GM18858 (cell line): Measurements from ENCODE around the gene MAP3K12.
A peak's percentile ranks its signal among the peaks of the same experiment; 100 is the strongest.

Source experiments
- ATAC-seq: cut with Tn5 transposase; IDR thresholded peaks from one replicate; pipeline ENCODE4 v1.9.1; 2021; ENCODE audit not compliant: unreplicated experiment

Gene MAP3K12

DNA sequence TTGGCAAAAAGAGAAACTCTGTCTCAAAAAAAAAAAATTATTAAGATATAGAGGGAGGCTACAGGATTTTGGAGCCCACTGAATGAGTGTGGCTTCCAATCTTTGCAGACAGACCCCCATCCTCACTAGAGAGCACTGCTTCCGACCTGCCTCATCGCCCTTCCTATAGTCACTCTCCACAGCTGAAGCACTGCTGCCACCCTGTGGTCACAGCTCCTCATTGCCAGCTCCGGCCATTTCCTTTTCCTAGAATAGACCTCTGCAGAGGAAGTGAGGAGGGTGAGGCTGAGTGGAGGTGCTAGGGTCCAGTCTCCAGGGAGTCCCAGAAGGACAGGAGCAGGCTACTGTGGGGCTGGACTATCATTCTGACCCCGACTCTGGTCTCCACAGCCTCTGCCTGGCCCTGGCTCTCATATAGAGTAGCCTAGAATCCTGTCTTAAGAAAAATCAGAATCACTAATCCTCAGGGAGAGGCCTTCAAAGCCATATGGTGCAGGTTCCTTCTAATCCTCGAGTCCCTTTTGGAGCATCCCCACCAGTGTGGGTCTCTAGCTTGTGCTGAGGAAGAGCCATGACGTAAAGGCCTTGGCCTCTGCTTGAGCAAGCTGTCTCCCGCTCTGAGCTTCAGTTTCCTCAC, 9.4 kb upstream of the MAP3K12 start:
- ATAC-seq: peak; percentile 87

DNA sequence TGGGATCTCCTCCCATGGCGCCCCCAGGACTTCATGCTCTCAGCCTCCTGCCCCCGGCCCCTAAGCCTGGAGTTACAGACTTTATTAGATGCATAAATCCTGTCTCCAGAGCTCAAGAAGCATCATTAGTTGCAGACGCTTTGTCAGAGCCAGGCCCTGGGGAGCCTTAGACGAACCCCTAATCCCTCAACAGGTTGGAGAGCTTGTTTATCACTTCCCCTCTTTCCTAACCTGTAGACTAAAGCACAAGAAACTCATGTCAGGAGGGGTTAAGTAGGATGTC, 8.3 kb upstream of the MAP3K12 start:
- ATAC-seq: no peak

DNA sequence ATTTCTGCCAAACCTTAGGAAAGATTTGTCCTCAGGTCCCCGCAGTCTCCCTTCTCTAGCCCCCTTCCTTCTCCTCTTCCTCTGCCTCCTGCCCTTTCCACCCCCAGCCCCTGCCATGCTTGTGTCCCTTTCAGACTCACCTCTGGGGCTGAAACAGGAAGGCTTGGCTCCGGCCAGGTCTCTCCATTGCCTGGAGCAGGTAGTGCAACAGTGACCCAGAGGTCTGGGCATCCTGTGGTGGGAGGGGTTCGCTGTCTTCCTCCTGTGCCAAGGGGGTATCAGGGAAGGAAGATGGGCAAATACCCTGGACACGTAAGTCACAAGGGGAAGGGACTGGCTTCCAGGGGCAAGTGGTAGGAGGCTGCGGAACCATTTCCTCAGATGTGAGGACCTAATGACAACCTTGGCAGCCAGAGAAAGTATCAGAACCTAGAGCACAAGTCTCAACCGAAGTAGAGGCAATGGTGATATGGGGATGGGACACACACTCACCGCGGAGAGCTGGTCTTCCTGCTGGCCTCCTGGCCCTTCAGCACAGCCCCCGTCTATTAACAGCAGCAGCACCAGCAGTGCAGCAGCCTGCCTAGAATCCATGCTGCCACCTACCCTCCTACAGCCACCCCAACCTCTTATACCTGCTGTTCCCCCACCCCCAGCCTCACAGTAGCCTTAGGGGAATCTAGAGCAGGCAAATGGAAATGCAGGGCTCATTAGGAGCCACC, 7.8 kb upstream of the MAP3K12 start, which contains the start of gene NPFF:
Gene NPFF (minus strand): TSS at position 604 of the 722 bp plus-strand sequence. CDS start 10 bp downstream, at position 594.
- ATAC-seq: no peak

DNA sequence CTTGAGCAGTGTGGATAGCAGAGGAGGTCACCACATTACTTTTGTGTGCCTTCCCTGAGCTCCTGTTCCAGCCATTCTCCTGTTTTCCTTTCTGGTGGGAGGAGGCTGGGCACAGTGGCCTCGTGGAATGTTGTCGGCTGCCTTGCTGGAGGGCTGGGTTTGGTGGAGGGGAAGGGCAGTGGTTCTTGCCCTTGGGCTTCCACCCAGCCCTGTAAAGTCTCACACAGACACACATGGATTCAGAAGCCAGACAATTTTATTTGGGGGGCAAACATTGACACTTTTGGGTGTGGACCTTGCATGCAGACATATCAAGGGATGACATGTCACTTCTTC, 7.2 kb upstream of the MAP3K12 start:
- no peak for ATAC-seq

DNA sequence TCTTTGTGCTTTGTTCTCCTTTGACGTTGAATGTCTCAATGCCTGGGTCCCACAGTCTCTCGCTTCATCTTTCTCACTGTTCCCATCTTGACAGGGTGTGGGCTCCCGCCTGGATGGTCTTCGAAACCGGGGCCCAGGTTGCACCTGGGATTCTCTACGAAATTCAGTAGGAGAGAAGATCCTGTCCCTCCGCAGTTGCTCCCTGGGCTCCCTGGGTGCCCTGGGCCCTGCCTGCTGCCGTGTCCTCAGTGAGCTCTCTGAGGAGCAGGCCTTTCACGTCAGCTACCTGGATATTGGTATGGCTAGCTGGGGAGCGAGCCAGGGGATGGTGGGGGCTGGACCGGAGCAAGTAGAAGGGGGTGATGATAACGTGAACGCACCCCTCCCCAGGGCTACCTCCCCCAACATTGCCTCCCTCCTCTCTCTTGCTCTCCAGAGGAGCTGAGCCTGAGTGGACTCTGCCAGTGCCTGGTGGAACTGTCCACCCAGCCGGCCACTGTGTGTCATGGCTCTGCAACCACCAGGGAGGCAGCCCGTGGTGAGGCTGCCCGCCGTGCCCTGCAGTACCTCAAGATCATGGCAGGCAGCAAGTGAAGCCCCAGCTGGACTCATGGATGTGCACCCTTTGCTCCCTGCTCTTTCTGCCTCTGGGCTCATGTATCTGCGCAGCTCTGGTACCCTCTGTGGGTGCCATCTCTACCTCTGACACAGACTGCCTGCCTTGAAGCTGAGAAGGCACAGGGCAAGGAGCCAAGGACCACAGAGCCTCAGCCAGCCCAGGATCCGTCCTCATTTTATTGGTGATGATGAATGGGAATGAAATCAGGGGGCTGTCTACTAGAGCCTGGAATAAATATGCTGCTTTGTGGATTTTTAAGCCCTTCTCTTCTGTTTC, 6.5 kb upstream of the MAP3K12 start:
- no peak for ATAC-seq

DNA sequence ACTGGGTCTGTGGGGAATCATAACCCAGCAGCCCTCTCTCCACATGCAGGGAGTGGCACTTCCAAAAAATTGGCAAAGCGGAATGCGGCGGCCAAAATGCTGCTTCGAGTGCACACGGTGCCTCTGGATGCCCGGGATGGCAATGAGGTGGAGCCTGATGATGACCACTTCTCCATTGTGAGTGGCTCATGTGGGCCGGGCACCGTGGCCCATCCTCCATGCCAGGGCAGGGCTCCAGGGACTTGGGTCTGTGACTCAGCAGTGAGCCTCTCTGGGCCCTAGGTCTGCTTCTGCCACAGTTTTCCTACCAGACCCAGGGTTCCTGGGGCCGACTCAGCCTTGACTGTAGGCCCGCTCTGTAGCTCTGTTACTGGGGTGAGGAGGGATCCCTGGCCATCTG, 5.8 kb upstream of the MAP3K12 start:
- ATAC-seq: no peak

DNA sequence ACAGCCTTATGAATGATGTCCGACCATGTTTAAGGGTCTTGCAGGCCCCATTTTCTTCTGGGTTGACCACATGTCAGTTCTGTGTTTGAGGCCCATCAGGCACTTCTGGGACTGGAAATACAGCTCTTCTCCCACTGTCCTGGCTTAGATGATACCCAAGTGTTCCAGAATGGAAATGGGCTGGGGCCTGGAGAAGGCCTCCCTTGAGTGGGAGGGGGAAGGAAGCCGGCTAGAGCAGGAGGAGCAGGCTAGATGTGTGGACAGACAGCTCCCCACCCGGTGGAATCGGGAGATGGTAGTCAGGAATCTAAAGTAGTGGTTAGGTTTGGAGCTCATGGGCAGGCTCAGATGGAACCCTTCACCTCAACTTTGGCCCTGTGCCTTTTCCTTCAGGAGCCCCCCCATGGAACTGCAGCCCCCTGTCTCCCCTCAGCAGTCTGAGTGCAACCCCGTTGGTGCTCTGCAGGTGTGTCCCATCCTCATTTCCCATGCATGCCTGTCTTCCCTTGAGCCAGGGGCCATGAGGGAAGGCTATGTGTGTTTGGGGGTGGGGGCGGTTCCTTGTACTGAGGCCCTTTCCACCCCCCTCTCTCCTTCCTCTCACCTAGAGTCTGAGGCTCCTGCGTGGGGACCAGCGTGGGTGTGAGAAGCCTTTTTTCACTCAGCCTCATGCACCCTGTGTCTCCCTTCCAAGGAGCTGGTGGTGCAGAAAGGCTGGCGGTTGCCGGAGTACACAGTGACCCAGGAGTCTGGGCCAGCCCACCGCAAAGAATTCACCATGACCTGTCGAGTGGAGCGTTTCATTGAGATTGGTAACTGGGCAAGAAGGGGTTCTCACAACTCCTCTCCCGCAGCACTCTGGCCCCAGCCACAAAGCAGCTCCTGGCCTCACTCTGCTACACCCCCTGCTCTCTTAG, 5.0 kb upstream of the MAP3K12 start:
- no peak for ATAC-seq

DNA sequence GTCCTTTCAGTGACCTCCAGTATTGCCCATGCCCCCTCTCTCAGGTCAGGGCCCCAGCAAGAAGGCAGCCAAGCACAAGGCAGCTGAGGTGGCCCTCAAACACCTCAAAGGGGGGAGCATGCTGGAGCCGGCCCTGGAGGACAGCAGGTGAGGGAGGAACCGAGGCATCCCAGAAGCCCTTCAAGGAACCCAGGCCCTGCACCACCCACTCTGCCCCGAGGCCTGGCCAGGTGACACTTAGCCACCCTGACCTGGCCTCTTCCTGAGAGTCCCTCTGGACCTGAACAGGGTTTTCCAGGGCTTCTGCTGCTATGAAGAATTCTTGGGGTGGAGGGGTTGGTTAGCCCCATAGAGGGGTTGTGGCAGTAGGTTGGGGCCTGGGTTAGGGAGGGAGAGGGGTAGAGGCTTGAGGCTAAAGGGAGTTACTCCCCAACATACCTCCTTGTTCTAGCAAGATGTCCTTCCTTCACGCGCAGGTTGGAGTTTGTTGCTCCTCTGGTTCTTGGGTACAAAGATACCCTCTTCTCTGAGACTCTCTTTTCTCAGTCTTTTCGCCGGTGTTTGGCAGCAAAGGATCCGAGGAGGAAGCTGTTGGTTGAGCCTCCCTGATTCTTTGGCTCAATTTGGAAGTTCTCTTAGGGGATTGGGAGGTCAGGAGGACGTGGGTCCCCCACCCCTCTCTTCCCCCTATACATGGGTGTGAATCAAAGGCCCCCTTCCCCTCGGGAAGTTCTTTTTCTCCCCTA, 3.9 kb upstream of the MAP3K12 start:
- ATAC-seq: no peak

DNA sequence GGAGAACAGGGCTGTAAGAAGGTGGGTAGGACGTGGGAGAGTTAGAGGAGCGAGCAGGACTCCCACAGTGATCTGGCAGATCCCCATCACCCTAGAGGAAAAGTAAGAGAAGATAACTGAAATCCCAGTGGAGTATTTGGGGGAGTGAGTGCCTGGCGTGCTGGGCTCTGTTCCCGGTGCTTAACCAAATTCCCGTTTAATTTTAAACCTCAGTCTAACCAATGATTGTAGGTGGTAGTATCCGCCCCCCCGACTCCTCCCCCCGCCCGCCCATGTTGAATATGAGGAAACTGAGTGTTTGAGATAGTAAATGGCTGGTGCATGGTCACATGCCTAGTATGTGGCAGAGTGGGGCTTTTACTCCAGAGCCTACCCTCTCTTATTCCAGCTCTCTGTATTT, 3.1 kb upstream of the MAP3K12 start:
- ATAC-seq: no peak

DNA sequence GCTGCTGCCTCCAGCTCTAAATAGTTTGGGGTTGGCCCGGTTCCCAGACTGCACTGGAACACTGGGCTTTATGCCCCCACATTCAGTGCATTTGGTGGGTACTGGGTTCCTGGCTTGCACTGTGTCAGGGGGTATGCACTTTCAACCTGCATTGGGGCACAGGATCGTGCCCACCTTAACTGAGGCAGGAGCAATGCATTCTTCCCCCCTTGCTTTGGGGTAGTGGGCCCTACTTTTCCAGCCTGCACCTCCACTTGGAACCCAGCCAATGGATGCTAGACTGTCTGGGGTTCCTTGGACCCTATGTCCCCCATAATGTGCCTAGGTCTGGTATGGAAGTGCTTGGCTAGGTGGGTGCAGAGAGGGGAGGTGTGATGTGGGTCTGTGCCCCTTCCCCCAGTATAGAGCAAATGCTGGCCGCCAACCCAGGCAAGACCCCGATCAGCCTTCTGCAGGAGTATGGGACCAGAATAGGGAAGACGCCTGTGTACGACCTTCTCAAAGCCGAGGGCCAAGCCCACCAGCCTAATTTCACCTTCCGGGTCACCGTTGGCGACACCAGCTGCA, 2.4 kb upstream of the MAP3K12 start:
- no peak for ATAC-seq

DNA sequence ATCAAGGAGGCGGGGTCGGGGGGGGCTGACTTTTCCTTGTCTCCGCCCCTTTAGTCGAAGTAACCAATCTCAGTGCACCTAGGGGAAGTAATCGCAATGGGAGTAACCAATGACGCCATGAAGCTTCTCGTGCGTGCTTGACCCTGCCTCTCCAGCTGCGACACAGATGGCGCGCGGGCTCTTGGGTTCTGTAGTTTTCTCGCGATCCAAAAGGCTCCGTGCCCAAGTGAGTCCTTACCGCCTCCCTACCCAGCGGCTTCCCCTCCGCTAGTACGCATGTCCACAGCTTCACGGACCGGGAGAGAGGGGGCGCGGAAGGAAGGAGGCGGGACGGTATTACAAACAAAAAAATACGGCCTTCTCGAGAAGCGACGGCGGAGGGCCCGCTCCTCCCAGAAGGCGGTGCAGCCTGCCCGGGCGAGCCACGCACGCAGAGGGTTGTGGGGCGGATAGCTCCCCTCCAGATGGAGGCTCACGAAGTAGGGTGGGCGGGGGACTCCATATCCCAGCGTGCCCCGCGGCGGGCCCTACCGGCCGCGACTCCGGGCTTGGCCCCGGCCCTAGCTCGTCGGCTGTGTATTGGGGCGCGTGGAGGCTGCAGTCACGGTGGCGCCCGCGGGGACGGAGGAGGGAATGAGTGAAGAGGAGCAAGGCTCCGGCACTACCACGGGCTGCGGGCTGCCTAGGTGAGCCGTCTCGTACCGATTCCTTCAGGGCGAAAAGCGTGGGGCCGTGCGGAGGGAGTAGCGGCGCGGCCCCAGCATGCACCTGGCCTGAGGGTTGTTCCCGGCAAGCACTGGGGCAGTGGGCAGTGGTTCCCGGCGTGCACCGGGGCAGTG, 1.7 kb upstream of the MAP3K12 start, which contains the start of gene TARBP2:
Gene TARBP2 (plus strand): TSS at position 508 of the 839 bp plus-strand sequence. CDS start 126 bp downstream, at position 634.
- peak; percentile 59 for ATAC-seq

DNA sequence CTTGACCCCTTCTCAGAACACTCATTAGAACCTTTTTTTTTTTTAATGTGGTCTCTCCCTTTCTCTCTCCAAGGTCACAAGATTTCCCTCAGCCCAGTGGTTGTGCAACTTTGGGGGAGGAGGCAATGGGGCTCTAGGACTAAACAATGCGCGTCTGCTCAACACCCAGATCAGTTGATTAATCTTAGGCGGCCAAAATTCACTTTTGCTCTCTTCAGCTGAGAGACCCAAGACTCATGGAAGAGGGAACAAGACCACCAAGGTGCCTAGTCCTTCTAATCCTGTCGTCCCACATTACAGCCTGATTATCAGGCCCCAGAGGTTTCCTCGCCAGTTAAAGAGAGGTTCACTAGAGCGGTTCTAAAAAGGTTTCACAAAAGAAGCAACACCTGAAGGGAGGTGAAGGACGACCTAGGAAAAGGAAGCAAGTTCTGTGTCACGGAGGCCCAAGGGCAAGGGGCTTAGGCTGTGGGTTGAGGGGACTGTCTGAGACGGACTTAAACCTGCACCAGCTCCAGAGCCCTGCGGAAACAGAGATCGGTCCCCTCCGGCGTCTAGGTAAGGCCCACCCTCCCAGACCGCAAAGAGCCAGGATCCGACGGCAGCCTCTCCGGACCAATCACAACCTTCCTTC, 1.0 kb upstream of the MAP3K12 start:
- ATAC-seq: no peak

DNA sequence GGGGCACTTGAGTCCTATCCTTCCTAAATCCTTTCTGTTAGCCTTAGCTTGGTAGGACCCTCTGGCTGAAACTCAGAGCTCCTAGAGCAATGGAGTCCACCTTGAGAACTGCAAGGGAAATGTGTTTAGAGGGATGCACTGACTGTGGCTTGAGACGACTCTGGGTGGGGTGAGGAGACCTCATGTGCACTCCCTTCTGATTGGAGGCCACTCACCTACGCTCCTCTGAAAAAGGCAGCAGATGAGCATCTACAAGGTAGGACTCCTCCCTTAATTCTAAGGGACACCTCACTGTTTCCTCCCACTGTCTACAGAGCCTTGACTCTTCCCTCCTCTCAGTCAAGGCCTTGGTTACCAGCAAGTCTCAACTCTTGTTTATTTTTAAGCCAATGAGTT, 1.0 kb downstream of the MAP3K12 start:
- no peak for ATAC-seq

DNA sequence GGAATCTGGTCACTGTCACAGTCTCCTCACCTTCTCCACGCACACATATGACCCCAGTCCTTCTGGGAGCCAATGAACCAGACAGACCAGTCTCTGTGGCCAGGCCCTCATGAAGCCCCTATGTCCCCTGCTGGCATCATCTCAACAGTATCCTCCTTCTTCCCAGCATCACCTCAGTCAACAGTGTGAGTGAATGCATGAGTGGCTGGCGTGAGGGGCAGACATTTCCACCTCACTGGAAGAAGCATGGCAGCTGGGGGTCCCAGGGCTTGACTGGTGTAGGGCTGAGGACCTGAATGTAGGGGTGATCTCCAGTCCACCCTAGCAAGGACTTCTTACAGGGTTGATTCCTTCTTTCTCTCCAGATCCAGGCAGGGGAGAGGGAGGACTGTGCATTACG, 1.8 kb downstream of the MAP3K12 start:
- ATAC-seq: no peak

DNA sequence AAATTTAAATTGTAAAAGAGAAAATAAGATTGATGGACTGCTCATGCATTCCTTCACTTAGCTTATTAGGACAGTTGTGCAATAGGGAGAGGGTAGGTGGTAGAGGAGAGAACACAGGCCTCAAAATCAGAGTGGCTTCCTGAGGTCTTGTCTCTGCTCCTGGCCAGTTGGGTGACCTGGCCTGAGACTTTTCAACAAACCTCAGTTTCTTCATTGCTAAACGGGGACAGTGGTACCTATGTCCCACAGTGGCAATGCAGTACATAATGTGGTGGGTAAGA, 2.6 kb downstream of the MAP3K12 start:
- no peak for ATAC-seq

DNA sequence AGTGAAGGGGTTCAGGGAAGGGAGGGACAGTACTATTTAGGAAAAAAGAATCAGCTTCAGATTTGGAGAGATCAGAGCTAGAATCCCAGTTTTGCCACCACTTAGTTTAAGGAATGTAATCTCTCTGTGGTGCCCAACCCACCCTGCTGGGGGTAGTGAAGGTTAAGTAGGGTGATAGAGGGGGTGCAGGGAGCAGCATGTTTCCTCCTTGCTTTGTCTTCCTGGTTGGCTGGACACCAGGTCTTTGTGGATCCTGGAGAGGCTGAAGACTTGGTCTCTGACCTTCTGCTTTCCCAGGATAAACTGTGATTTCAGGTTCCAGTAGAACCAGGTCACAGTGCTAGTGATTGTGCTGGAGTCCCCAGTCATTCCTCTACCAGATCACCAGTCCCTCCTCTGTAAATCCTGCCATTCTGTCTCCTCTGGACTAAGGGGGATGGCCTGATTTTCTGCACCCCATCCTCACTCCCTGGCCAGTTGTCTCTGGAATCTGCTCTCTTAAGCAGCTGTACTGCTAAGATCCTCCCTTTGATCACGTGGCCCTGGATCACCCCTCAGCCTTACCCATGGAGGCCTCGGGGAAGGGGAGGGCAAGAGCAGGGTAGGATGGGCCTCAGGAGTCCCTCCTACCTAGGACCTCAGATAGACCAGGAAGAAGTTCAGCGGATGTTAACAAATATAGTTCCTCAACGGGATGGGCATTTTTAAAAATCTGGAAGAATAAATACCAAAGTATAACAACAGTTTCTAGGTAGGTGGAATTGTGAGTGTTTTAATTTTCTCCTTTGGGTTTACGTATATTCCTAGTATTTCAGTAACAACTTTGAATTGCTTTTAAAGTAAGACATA, 3.1 kb downstream of the MAP3K12 start:
- ATAC-seq: no peak

DNA sequence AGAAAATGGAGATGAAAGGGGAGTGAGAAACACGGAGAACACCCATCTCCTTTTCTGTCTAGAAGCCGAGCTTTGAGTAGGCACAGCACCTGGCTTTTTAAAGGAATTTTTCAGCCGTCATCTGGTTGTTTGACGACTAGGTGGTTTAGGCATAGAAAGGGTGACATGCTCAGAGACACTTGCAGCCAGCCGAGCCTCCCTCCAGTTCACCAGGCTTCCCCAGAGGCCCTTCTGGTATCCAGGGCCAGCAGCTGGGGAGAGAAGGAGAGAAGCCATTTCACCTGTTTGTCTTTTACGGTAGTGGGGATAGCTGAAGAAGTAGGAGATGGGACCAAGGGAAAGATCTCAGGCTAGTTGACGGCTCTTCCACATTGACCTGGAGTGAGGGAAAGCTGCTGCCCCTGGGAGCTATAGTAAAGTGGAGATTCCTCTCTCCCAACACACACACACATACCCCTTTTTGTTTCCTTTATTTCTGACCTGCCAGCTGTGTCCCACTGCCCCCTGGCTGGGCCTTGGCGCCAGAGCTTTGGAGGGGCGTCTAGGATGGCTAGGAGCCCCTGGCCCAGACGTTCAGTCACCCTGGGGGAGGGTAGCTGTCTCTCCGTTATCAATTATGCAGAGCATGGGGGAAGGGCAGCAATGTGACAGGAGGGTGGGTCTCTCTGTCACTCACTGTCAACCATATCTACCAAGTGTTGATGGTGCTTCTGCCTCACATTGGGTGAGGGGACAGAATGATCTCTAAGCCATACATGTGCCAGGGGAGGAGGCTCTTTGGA, 5.5 kb downstream of the MAP3K12 start:
- ATAC-seq: no peak
